Loucy (cell line): Measurements from ENCODE around the gene WBP1L.
A peak's percentile ranks its signal among the peaks of the same experiment; 100 is the strongest.

Source experiments
- H2AFZ ChIP-seq: fragments of 200-600 bp; sonication (generic); 2 replicates; pipeline ENCODE4 v1.6.0; 2016; ENCODE audit warnings: antibody characterized with exemption, mild to moderate bottlenecking, low read length, moderate library complexity
- H3F3A ChIP-seq: fragments of 200-600 bp; 2 replicates; pipeline ENCODE4 v1.6.0; 2016; ENCODE audit warnings: antibody characterized with exemption, low read depth, mild to moderate bottlenecking
- H3K27me3 ChIP-seq: fragments of 200-600 bp; sonication (generic); 2 replicates; pipeline ENCODE4 v1.6.1; 2014; ENCODE audit warnings: low read length, mild to moderate bottlenecking; ENCODE audit not compliant: insufficient read depth, poor library complexity, severe bottlenecking
- H3K36me3 ChIP-seq: fragments of 200-600 bp; sonication (generic); 2 replicates; pipeline ENCODE4 v1.6.1; 2016; ENCODE audit warnings: low read length; ENCODE audit not compliant: insufficient read depth
- H3K4me1 ChIP-seq: fragments of 200-600 bp; sonication (generic); 2 replicates; pipeline ENCODE4 v1.5.1; 2014; ENCODE audit warnings: low read length, mild to moderate bottlenecking; ENCODE audit not compliant: insufficient read depth, poor library complexity, severe bottlenecking
- H3K4me2 ChIP-seq: fragments of 200-600 bp; sonication (generic); 2 replicates; pipeline ENCODE4 v1.6.0; 2014; ENCODE audit warnings: antibody characterized with exemption, low read length, low read depth, mild to moderate bottlenecking; ENCODE audit not compliant: poor library complexity, severe bottlenecking
- H3K4me3 ChIP-seq: fragments of 200-600 bp; sonication (generic); 2 replicates; pipeline ENCODE4 v1.5.1; 2014; ENCODE audit warnings: low read length, mild to moderate bottlenecking, mixed read lengths; ENCODE audit not compliant: poor library complexity, severe bottlenecking
- H3K79me2 ChIP-seq: fragments of 200-600 bp; sonication (generic); 2 replicates; pipeline ENCODE4 v1.6.1; 2014; ENCODE audit warnings: low read length; ENCODE audit not compliant: insufficient read depth
- H3K9ac ChIP-seq: fragments of 200-600 bp; sonication (generic); 2 replicates; pipeline ENCODE4 v1.6.0; 2014; ENCODE audit warnings: mild to moderate bottlenecking, low read depth, low read length, moderate library complexity; ENCODE audit not compliant: poor library complexity, severe bottlenecking
- H3K9me2 ChIP-seq: fragments of 200-600 bp; sonication (generic); replicated peaks from 2 replicates; pipeline ENCODE4 v1.6.1; 2016; ENCODE audit warnings: low read depth, low read length, mixed read lengths
- H3K9me3 ChIP-seq: fragments of 200-600 bp; sonication (generic); 2 replicates; pipeline ENCODE4 v1.6.1; 2014; ENCODE audit warnings: mild to moderate bottlenecking, antibody characterized with exemption, low read length, low read depth; ENCODE audit not compliant: insufficient read depth
- H4K20me1 ChIP-seq: fragments of 200-600 bp; sonication (generic); 2 replicates; pipeline ENCODE4 v1.6.0; 2014; ENCODE audit warnings: antibody characterized with exemption, low read length, mild to moderate bottlenecking; ENCODE audit not compliant: insufficient read depth, poor library complexity, severe bottlenecking
- EZH2phosphoT487 ChIP-seq: fragments of 200-600 bp; IDR thresholded peaks from 2 replicates; pipeline ENCODE4 v1.6.1; 2018; ENCODE audit warnings: antibody characterized with exemption, mild to moderate bottlenecking, moderate library complexity, borderline replicate concordance
- TF ChIP-seq, protein P1 (sequence below): fragments of 200-600 bp; sonication (generic); conservative IDR thresholded peaks from 2 replicates; pipeline ENCODE4 v1.5.1; 2014; ENCODE audit warnings: mild to moderate bottlenecking, antibody characterized with exemption, low read length

The WBP1L gene

DNA sequence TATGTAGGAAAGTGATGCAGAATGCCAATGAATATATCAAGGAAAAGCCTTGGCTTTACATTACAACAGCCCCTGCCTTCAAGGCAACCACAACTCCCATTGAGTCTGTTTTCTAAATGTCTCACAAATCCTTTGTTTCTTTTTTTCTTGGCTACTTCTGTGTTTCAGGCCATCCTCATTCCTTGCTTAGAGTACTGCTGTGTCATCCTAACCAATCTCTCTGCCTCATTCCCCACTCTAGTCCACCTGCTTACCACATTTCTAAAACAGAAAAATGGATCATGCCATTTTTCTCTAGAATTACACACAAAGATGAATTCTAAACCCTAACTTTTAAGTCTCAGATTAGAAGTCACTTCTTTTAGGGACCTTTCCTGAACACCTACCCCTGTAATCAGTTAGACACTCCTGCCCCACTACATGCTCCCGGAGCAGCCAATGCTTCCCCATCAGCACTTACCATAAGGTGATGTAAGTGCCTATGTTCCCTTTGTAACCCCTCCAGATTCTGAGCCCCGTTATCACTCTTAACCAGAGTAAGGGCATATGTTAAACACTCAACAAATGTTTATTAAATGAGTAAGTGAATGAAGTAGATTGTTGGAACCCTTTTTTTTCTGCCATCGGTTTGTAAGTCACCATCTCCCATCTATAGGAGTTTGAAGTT lies 113.1 kb downstream of the WBP1L start:
- no peak overlapping the region for H3K4me3 ChIP-seq
- H3K36me3 ChIP-seq = no peaks in the 10 kb centered on the region
- no peak for TF ChIP-seq EZH2phosphoT487
- TF ChIP-seq, protein P1, sequence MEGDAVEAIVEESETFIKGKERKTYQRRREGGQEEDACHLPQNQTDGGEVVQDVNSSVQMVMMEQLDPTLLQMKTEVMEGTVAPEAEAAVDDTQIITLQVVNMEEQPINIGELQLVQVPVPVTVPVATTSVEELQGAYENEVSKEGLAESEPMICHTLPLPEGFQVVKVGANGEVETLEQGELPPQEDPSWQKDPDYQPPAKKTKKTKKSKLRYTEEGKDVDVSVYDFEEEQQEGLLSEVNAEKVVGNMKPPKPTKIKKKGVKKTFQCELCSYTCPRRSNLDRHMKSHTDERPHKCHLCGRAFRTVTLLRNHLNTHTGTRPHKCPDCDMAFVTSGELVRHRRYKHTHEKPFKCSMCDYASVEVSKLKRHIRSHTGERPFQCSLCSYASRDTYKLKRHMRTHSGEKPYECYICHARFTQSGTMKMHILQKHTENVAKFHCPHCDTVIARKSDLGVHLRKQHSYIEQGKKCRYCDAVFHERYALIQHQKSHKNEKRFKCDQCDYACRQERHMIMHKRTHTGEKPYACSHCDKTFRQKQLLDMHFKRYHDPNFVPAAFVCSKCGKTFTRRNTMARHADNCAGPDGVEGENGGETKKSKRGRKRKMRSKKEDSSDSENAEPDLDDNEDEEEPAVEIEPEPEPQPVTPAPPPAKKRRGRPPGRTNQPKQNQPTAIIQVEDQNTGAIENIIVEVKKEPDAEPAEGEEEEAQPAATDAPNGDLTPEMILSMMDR = no peak
- no peaks in the 10 kb centered on the region for H3F3A ChIP-seq
- peaks cover 7% of the 10 kb centered on the region for H3K4me1 ChIP-seq
- no peaks in the 10 kb centered on the region for H3K27me3 ChIP-seq
- peak overlapping the region; percentile 78 for H3K4me2 ChIP-seq
- no peak overlapping the region for H3K9ac ChIP-seq
- H2AFZ ChIP-seq = no peak overlapping the region
- no peaks in the 10 kb centered on the region for H4K20me1 ChIP-seq
- no peaks in the 10 kb centered on the region for H3K9me3 ChIP-seq
- H3K9me2 ChIP-seq = no peaks in the 10 kb centered on the region
- 0 out of 2 replicates have a peak, but pooled peaks cover 4% of the 10 kb centered on the region for H3K79me2 ChIP-seq

- Histone ChIP-seq H3K9ac (no peak overlapping the region), H3F3A (no peaks in the 10 kb centered on the region), H3K27me3 (no peaks in the 10 kb centered on the region), H4K20me1 (no peaks in the 10 kb centered on the region), H3K4me3 (no peak overlapping the region), H3K9me2 (no peaks in the 10 kb centered on the region), H3K4me2 (no peak overlapping the region), H2AFZ (no peak overlapping the region), H3K4me1 (peaks cover 7% of the 10 kb centered on the region), H3K36me3 (peaks cover 7% of the 10 kb centered on the region; the same call in 1 of the 2 replicates), H3K79me2 (0 out of 2 replicates have a peak, but pooled peaks cover 4% of the 10 kb centered on the region), H3K9me3 (no peaks in the 10 kb centered on the region)
- TF ChIP-seq, protein P1 = no peak
- TF ChIP-seq EZH2phosphoT487 = no peak
Measured at GRCh38 chr10:102859911-102860310, 116.2 kb downstream of the WBP1L start.

DNA sequence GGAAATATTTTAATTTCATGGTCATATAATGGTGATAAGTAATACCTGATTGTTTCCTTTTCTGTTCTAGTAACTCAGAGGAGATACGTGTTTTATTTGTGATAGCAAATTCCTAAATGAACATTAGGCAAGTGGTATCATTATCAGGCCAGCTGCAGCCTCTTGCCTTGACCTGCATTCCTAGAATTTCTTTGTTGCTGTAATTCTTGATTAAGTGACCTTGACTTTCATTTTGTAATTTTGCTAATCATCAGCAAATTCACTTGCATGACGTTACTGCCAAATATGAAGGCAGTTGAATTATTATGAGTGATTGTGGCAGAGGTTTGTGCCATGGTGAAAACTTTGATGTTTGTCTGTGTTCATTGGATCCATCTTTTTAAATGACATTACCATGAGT lies 119.9 kb downstream of the WBP1L start:
- no peaks in the 10 kb centered on the region for H3K79me2 ChIP-seq
- H2AFZ ChIP-seq = no peak overlapping the region
- no peak overlapping the region for H3K4me3 ChIP-seq
- H3K27me3 ChIP-seq = no peaks in the 10 kb centered on the region
- H3K36me3 ChIP-seq = peaks cover 7% of the 10 kb centered on the region; the same call in 1 of the 2 replicates
- no peaks in the 10 kb centered on the region for H3F3A ChIP-seq
- no peaks in the 10 kb centered on the region for H3K9me3 ChIP-seq
- H3K9me2 ChIP-seq = no peaks in the 10 kb centered on the region
- H3K4me2 ChIP-seq = no peak overlapping the region
- no peak overlapping the region for H3K9ac ChIP-seq
- no peak for TF ChIP-seq EZH2phosphoT487
- TF ChIP-seq, protein P1 = no peak
- H3K4me1 ChIP-seq = no peaks in the 10 kb centered on the region
- H4K20me1 ChIP-seq = no peaks in the 10 kb centered on the region
